ENCODE results near the gene RANBP6.
"Not testable (repeated sequence)": the region's sequence is repeated elsewhere in the genome, so short reads cannot be mapped to it uniquely, and the experiment has no call there.

RANBP6 gene

GRCh38 chr9:6015278-6016157 is at the start of gene RANBP6:
Gene RANBP6, minus strand, starts transcription at chr9:6015624. Its CDS starts 17 bp downstream, at chr9:6015607.
- peak; percentile 81 for DNase-seq (ENCODE audit: low spot score)

- not testable (repeated sequence) for DNase-seq (ENCODE audit: low spot score)
These were observed 47.7 kb upstream of the RANBP6 start for GRCh38 chr9:6063146-6063545.

- DNase-seq (ENCODE audit: low spot score), result no peak
These were observed 40.2 kb upstream of the RANBP6 start for GRCh38 chr9:6055666-6056065.

GRCh38 chr9:6055216-6055615 is 39.8 kb upstream of the RANBP6 start:
- peak; percentile 86 for DNase-seq (ENCODE audit: low spot score)

- DNase-seq (ENCODE audit: low spot score), result peak; percentile 80
These were observed 39.1 kb upstream of the RANBP6 start for GRCh38 chr9:6054280-6055099.

- DNase-seq (ENCODE audit: low spot score), result no peak
These were observed 37.0 kb upstream of the RANBP6 start for GRCh38 chr9:6052293-6052919.

GRCh38 chr9:6051511-6051950 is 36.1 kb upstream of the RANBP6 start:
- DNase-seq (ENCODE audit: low spot score), result no peak

GRCh38 chr9:6049798-6050197 is 34.4 kb upstream of the RANBP6 start:
- DNase-seq (ENCODE audit: low spot score), result no peak

- DNase-seq (ENCODE audit: low spot score), result no peak
These were observed 32.6 kb upstream of the RANBP6 start for GRCh38 chr9:6048039-6048438.

GRCh38 chr9:6047020-6047419 is 31.6 kb upstream of the RANBP6 start:
- no peak for DNase-seq (ENCODE audit: low spot score)

GRCh38 chr9:6045364-6045763 is 29.9 kb upstream of the RANBP6 start:
- no peak for DNase-seq (ENCODE audit: low spot score)

GRCh38 chr9:6040077-6040476 is 24.7 kb upstream of the RANBP6 start:
- DNase-seq (ENCODE audit: low spot score), result no peak

- DNase-seq (ENCODE audit: low spot score), result no peak
These were observed 21.0 kb upstream of the RANBP6 start for GRCh38 chr9:6036391-6036790.

- peak; percentile 13 for DNase-seq (ENCODE audit: low spot score)
These were observed 19.5 kb upstream of the RANBP6 start for GRCh38 chr9:6034954-6035353.

GRCh38 chr9:6029604-6030274 is 14.3 kb upstream of the RANBP6 start:
- DNase-seq (ENCODE audit: low spot score), result no peak

GRCh38 chr9:6024035-6024554 is 8.7 kb upstream of the RANBP6 start:
- peak; percentile 11 for DNase-seq (ENCODE audit: low spot score)

- DNase-seq (ENCODE audit: low spot score), result not testable (repeated sequence)
These were observed 1.6 kb upstream of the RANBP6 start for GRCh38 chr9:6016975-6017374.

- DNase-seq (ENCODE audit: low spot score), result peak; percentile 86
These were observed 654 bp downstream of the RANBP6 start for GRCh38 chr9:6014670-6015270.

GRCh38 chr9:6008169-6008979 is 7.0 kb downstream of the RANBP6 start:
- DNase-seq (ENCODE audit: low spot score), result peak; percentile 97

GRCh38 chr9:6007770-6008168 is 7.7 kb downstream of the RANBP6 start:
- peak; percentile 39 for DNase-seq (ENCODE audit: low spot score)
